ENCODE data around the gene ARAP2. TPM values are rescaled to one million over a fixed set of nuclear protein-coding genes. Genes with fewer than 3 reads are reported as not detected.

The ARAP2 gene
- total and polyA plus RNA-seq, 2 of the 13 experiments (the other 11 are each of a cell fraction or from before 2014, with no cell fraction given), result 0.37 to 1.4 TPM

DNA sequence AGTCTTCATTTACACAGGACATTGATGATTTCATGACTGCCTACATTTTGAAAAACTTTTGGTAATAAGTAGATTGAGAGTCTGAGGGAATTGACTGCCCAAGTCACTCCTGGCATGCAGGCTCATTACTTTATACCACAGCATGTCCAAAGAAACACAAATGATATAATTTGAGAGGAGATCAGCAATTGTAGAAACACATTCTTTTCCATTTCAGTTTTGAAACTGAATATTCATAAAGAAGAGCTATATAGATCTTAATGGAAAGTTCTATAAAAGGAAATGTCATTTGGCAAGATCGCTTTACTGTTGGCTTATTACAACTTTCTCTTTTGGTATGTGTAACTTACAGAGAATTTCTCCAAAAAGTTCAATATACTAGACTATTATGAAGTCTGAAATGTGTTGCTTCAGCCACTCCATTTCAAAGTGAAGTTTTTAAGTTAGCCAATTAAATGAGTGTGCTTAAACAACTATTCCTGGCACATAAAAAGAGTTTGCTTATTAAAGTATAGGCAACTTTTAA is 158.0 kb downstream of the ARAP2 start:
- ATAC-seq (no peak), FAIRE-seq (no peak), DNase-seq (ENCODE audit: low spot score) (no peak)
- no peak overlapping the region for H3K27ac ChIP-seq (ENCODE audit: extremely low read length, insufficient read depth, low read length)
- H2AFZ ChIP-seq (ENCODE audit: low read length), result no peak overlapping the region
- WGBS (ENCODE audit: low lambda C conversion rate), result 16% methylated on average over 1 of the region's 1 CpG
- no peaks in the 10 kb centered on the region for H3K4me1 ChIP-seq (ENCODE audit: insufficient read depth, low read length)
- no peak for TF ChIP-seq ZNF30 (CRISPR knock-in tag; IDR thresholded peaks at IDR 0.05)
- TF ChIP-seq ELF1 (CRISPR knock-in tag; IDR thresholded peaks at IDR 0.05), result no peak
- TF ChIP-seq ZSCAN29 (CRISPR knock-in tag; conservative IDR thresholded peaks at IDR 0.05), result no peak
- no peak for TF ChIP-seq NFKB2 (CRISPR knock-in tag; IDR thresholded peaks at IDR 0.05; ENCODE audit: borderline replicate concordance)
- no peak for TF ChIP-seq ZNF619 (CRISPR knock-in tag; IDR thresholded peaks at IDR 0.05)
- no peak for TF ChIP-seq ZNF256 (CRISPR knock-in tag; conservative IDR thresholded peaks at IDR 0.05)
- TF ChIP-seq ZBTB7B (CRISPR knock-in tag; IDR thresholded peaks at IDR 0.05), result no peak
- no peak for TF ChIP-seq ZFP1 (CRISPR knock-in tag; IDR thresholded peaks at IDR 0.05)
- TF ChIP-seq PITX1 (CRISPR knock-in tag; IDR thresholded peaks at IDR 0.05), result no peak
- TF ChIP-seq, protein P1, sequence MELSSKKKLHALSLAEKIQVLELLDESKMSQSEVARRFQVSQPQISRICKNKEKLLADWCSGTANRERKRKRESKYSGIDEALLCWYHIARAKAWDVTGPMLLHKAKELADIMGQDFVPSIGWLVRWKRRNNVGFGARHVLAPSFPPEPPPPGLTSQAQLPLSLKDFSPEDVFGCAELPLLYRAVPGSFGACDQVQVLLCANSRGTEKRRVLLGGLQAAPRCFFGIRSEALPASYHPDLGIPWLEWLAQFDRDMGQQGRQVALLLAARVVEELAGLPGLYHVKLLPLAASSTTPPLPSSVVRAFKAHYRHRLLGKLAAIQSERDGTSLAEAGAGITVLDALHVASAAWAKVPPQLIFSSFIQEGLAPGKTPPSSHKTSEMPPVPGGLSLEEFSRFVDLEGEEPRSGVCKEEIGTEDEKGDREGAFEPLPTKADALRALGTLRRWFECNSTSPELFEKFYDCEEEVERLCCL (CRISPR knock-in tag; IDR thresholded peaks at IDR 0.05; ENCODE audit: borderline replicate concordance), result no peak
- no peak for TF ChIP-seq PHF8 (CRISPR knock-in tag; IDR thresholded peaks at IDR 0.05)
- no peak for TF ChIP-seq FOXM1 (CRISPR knock-in tag; IDR thresholded peaks at IDR 0.05)
- no peak for TF ChIP-seq ZBTB21 (CRISPR knock-in tag; IDR thresholded peaks at IDR 0.05)
- TF ChIP-seq ZNF703 (CRISPR knock-in tag; IDR thresholded peaks at IDR 0.05; ENCODE audit: borderline replicate concordance), result no peak
- no peak for TF ChIP-seq DNMT1 (CRISPR knock-in tag; IDR thresholded peaks at IDR 0.05)
- TF ChIP-seq, protein P2, sequence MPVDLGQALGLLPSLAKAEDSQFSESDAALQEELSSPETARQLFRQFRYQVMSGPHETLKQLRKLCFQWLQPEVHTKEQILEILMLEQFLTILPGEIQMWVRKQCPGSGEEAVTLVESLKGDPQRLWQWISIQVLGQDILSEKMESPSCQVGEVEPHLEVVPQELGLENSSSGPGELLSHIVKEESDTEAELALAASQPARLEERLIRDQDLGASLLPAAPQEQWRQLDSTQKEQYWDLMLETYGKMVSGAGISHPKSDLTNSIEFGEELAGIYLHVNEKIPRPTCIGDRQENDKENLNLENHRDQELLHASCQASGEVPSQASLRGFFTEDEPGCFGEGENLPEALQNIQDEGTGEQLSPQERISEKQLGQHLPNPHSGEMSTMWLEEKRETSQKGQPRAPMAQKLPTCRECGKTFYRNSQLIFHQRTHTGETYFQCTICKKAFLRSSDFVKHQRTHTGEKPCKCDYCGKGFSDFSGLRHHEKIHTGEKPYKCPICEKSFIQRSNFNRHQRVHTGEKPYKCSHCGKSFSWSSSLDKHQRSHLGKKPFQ (CRISPR knock-in tag; IDR thresholded peaks at IDR 0.05; ENCODE audit: insufficient replicate concordance), result no peak
- TF ChIP-seq BCL3 (CRISPR knock-in tag; IDR thresholded peaks at IDR 0.05), result no peak
- no peak for TF ChIP-seq ZBTB37 (CRISPR knock-in tag; IDR thresholded peaks at IDR 0.05)
- TF ChIP-seq RFX1 (IDR thresholded peaks at IDR 0.05), result no peak
- no peaks in the 10 kb centered on the region for H4K20me1 ChIP-seq (ENCODE audit: insufficient read depth, low read length)
- intact Hi-C loops (cut with micrococcal nuclease; ENCODE audit: unreplicated experiment) (no loop called here), in situ Hi-C loops (cut with HindIII; ENCODE audit: extremely low pct_ligation_motif_present, low pct_unique_long_range_greater_than_20kb) (no loop called here)
- H3K9me3 ChIP-seq (ENCODE audit: low read length), result no peaks in the 10 kb centered on the region
- H3K4me3 ChIP-seq (replicated peaks in 1 of 3; ENCODE audit: insufficient read depth in 1 of 3, low read depth in 2 of 3, low read length in 3 of 3), result no peak overlapping the region
- no peaks in the 10 kb centered on the region; a peak in 1 of 5 replicates for H3K27me3 ChIP-seq (ENCODE audit: control insufficient read depth in 1 of 2, insufficient read depth in 2 of 2, low read length in 2 of 2)
- no peaks in the 10 kb centered on the region for H3K79me2 ChIP-seq (ENCODE audit: insufficient read depth, low read length)
- CTCF ChIA-PET (ENCODE audit: low intra/inter-chr PET ratio, low total read pairs), result no interaction called here
- no peaks in the 10 kb centered on the region for H3K36me3 ChIP-seq (replicated peaks in 1 of 2; ENCODE audit: control insufficient read depth in 1 of 2, insufficient read depth in 2 of 2, low read length in 2 of 2)
- no peak overlapping the region for H3K4me2 ChIP-seq (ENCODE audit: low read depth, low read length)
- H3K9ac ChIP-seq (ENCODE audit: insufficient read depth, low read depth, low read length), result no peak overlapping the region
- POLR2A ChIA-PET, result no interaction called here
- BruUV-seq (replicated peaks), result no TSS peak
